ENCODE measurements around the gene ATP6V1D. TPM values are rescaled to one million over a fixed set of nuclear protein-coding genes. Genes with fewer than 3 reads are reported as not detected.
A peak's percentile ranks its signal among the peaks of the same experiment; 100 is the strongest.

The ATP6V1D gene
- total and polyA plus RNA-seq, 9 of the 15 experiments (the other 6 are each of a cell fraction or from before 2014, with no cell fraction given) = 35.5 to 91.0 (median 50.0) TPM

GRCh38 chr14:67372833-67373232 is 13.2 kb upstream of the ATP6V1D start (continued):
- TF ChIP-seq, protein P1, sequence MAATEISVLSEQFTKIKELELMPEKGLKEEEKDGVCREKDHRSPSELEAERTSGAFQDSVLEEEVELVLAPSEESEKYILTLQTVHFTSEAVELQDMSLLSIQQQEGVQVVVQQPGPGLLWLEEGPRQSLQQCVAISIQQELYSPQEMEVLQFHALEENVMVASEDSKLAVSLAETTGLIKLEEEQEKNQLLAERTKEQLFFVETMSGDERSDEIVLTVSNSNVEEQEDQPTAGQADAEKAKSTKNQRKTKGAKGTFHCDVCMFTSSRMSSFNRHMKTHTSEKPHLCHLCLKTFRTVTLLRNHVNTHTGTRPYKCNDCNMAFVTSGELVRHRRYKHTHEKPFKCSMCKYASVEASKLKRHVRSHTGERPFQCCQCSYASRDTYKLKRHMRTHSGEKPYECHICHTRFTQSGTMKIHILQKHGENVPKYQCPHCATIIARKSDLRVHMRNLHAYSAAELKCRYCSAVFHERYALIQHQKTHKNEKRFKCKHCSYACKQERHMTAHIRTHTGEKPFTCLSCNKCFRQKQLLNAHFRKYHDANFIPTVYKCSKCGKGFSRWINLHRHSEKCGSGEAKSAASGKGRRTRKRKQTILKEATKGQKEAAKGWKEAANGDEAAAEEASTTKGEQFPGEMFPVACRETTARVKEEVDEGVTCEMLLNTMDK (IDR thresholded peaks at IDR 0.05; ENCODE audit: borderline replicate concordance, insufficient read depth, low read depth, low read length, poor library complexity, severe bottlenecking) = no peak
- TF ChIP-seq JUN (IDR thresholded peaks at IDR 0.05; ENCODE audit: borderline replicate concordance, low read depth, low read length) (no peak), JUN (CRISPR knock-in tag; IDR thresholded peaks at IDR 0.05; ENCODE audit: borderline replicate concordance) (no peak)

- no peak overlapping the region for H3K27ac ChIP-seq (ENCODE audit: extremely low read depth, low read depth, low read length)
- no peaks in the 10 kb centered on the region for H4K20me1 ChIP-seq (replicated peaks; ENCODE audit: control insufficient read depth, insufficient read depth, low read length)
- H3K36me3 ChIP-seq (ENCODE audit: control insufficient read depth, insufficient read depth, low read length) = peaks cover 91% of the 10 kb centered on the region
- no peak for FAIRE-seq
- no peaks in the 10 kb centered on the region; a peak in 1 of 5 replicates for H3K4me1 ChIP-seq (replicated peaks in 1 of 2; ENCODE audit: control insufficient read depth in 2 of 2, insufficient read depth in 2 of 2, low read length in 2 of 2)
- ChIA-PET POLR2A (interaction anchor here (0.8 to 1.2 kb wide), 2 partner anchors 14 to 71 kb away, joined by 3 to 5 read pairs; no protein-coding TSS in a partner anchor), CTCF (ENCODE audit: low intra/inter-chr PET ratio) (no interaction called here)
- intact Hi-C loops (cut with micrococcal nuclease) = no loop called here
- H3K9me1 ChIP-seq (ENCODE audit: control insufficient read depth, insufficient read depth, low read length) = no peaks in the 10 kb centered on the region
- 84% methylated on average over 4 of the region's 4 CpGs for WGBS (ENCODE audit: insufficient coverage, low coverage, missing lambda C conversion rate)
- H3K9ac ChIP-seq (ENCODE audit: insufficient read depth in 1 of 2, low read depth in 2 of 2, low read length in 2 of 2) = no peak overlapping the region
- no peaks in the 10 kb centered on the region for H3K9me3 ChIP-seq (replicated peaks; ENCODE audit: control insufficient read depth, insufficient read depth, low read depth, low read length)
- H3K4me3 ChIP-seq = no peak overlapping the region
- no peak overlapping the region for H2AFZ ChIP-seq (ENCODE audit: low read depth, low read length)
- in situ Hi-C loops (cut with MboI) = no loop called here
- H3K4me2 ChIP-seq (ENCODE audit: insufficient read depth, low read length) = no peak overlapping the region
- peaks cover 58% of the 10 kb centered on the region for H3K79me2 ChIP-seq (ENCODE audit: control insufficient read depth, insufficient read depth, low read length)
- no peak for DNase-seq (ENCODE audit: extremely low read depth in 1 of 4, low spot score in 3 of 4)
- no peaks in the 10 kb centered on the region for H3K27me3 ChIP-seq (ENCODE audit: control insufficient read depth in 2 of 2, insufficient read depth in 2 of 2, low read length in 2 of 2)
- BruUV-seq (replicated peaks) = no TSS peak
- ATAC-seq = no peak
- 0 out of 2 replicates have a peak, but pooled peaks have one; percentile 34 for TF ChIP-seq C11orf30 (IDR thresholded peaks at IDR 0.05; ENCODE audit: low read depth)
- no peak for TF ChIP-seq GTF2F1 (IDR thresholded peaks at IDR 0.05; ENCODE audit: low read depth, low read length)
- peak; percentile 52 for TF ChIP-seq ZNF316 (IDR thresholded peaks at IDR 0.05)
Measured at GRCh38 chr14:67371247-67372148, 11.9 kb upstream of the ATP6V1D start.

All from K562 (cell line).